GM19328 (cell line): Measurements from ENCODE around the gene LSM10.
A peak's percentile ranks its signal among the peaks of the same experiment; 100 is the strongest.

ENCODE experiments used
- ATAC-seq: cut with Tn5 transposase; IDR thresholded peaks from one replicate; pipeline ENCODE4 v1.9.1; 2021; ENCODE audit warnings: mild to moderate bottlenecking, moderate library complexity; ENCODE audit not compliant: unreplicated experiment

The LSM10 gene

GRCh38 chr1:36354486-36354885 is 43.2 kb downstream of the LSM10 start:
- ATAC-seq = no peak

- no peak for ATAC-seq
Measured at GRCh38 chr1:36352910-36353878, 44.5 kb downstream of the LSM10 start.

GRCh38 chr1:36352125-36352909 is 45.4 kb downstream of the LSM10 start:
- no peak for ATAC-seq

- ATAC-seq = no peak
Measured at GRCh38 chr1:36351227-36351977, 46.3 kb downstream of the LSM10 start.

- no peak for ATAC-seq
Measured at GRCh38 chr1:36350659-36351226, 47.0 kb downstream of the LSM10 start.

GRCh38 chr1:36349839-36350238 is 47.9 kb downstream of the LSM10 start:
- ATAC-seq = no peak

- peak; percentile 60 for ATAC-seq
Measured at GRCh38 chr1:36349241-36349671, 48.5 kb downstream of the LSM10 start.

GRCh38 chr1:36346741-36347370 is 50.9 kb downstream of the LSM10 start:
- no peak for ATAC-seq

- ATAC-seq = no peak
Measured at GRCh38 chr1:36345353-36345752, 52.4 kb downstream of the LSM10 start.

- no peak for ATAC-seq
Measured at GRCh38 chr1:36344395-36344680, 53.4 kb downstream of the LSM10 start.

GRCh38 chr1:36343651-36344394 is 53.9 kb downstream of the LSM10 start:
- ATAC-seq = no peak
